Measurements from ENCODE around the gene TBXT.

The TBXT gene

GRCh38 chr6:166109608-166110007, 58.0 kb downstream of the TBXT start:
- no peak for DNase-seq
